ENCODE results near the gene STAT5B.

The STAT5B gene

DNA sequence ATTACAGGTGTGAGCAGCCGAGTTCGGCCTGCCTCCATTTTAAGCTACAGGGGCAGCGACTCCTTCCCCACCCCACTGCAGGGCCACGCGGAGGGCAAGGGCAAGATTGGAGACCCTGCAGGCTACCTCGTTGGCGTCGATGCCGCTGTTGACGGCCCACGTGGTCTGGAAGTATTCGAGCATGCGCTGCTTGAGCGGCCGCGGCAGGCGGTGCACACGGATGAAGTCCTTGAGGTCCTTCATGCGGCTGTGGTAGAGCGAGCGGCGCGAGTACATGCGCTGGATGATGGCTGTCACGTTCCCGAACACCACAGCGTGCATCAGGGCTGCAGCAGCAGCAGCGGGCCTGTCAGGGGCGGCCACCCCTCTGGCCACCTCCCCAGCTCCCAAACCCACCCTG, 106.8 kb downstream of the STAT5B start:
- no peak for DNase-seq

DNA sequence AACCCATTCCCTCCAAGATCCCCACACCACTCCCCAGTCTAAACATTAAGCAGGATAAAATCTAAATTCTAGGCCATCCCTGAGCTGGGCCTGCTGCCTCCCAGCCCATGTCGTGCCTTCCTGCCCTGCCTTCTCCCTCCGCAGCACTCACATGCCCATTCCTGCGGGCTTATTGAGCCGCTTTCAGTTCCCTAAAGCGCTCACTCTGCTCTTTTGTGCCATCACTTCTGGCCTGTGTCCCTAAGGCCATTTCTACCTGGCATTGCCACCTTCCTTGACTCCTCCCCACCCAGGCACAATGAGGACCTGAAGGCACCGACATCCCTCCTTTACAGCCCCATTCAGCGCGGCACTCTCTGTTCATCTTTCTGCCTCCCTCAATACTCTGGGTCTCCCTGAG, 108.4 kb downstream of the STAT5B start:
- no peak for DNase-seq

DNA sequence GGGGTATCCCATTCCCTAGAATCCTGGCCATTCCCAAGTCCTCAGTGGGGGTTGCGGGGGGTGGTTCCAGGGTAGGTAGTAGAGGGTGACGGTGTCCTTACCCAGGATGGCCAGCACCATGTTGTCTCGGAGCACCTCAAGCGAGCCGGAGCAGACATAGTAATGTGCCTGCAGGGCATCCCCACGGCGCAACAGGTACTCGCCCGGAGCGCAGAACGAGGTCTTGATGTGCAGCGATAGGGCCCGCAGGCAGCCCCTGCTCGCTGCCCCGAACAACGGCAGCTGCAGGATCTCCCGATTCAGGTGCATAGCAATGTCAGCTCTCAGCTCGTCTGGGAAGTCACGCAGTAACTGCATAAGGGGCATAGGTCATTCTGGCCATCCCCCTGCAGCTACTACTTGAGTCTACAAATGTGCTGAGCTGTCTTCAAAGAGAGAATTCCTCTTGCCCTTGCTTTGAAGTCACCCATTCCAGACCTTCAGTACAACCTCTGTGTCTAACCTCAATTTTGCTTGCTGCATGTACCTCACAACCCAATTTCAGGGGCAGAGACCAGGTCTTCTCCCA, 109.9 kb downstream of the STAT5B start:
- no peak for DNase-seq

- no peak for DNase-seq
These were observed 110.4 kb downstream of the STAT5B start for GRCh38 chr17:42165751-42166150.

DNA sequence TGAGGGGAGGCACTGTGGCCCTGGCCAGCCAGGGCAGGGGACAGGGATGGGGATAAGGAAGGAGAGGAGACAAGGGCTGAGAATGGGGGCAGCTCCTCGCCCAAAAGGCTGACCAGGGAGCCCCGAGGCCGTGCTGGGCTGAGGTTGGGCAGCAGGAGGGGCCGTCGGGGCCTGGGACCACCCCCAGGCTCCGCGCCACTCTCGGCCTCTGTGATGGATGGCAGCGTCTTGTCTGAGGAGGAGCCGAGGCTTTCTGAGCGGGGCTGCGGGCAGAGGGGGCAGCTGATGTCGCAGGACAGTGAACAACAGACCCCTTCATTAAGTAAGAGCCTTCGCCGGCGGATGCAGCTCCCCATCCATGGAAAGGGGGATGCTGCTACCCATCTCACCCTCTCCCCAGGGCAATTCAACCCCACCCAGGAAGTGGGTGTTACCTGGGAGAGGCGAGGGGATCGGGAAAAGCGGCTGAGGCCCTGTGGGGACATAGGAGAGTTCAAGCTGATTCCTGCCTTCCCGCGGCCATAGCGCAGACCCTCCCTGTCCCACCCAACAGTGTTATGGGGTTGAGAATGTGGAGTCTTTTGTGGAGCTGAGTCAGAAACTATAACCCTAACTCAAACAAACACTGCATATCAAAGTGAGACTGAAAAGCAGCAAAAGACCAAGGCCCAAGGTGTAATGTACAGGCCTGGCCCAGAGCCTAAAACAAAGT, 112.3 kb downstream of the STAT5B start:
- DNase-seq: no peak

DNA sequence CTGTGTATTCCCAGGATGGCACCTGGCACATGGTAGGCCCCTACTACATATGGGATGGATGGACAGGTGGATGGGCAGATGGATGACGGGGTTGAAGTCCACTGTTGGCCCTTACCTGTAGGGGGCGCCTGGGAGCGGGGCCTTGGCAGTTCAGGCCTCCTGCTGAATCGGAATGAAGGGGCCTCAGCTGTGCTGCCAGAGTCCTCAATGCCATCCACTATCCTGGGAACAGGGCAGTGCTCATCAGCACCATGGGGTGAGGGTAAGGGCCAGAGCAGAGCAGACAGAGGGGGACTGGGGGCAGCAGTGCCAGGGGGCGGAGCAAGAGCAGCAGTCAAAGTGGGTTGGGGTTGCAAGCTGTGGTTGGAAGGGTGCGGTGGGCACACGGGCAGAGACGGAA, 113.1 kb downstream of the STAT5B start:
- no peak for DNase-seq

- no peak for DNase-seq
These were observed 115.7 kb downstream of the STAT5B start for GRCh38 chr17:42160531-42160910.

GRCh38 chr17:42159796-42160530, 116.2 kb downstream of the STAT5B start:
- no peak for DNase-seq

DNA sequence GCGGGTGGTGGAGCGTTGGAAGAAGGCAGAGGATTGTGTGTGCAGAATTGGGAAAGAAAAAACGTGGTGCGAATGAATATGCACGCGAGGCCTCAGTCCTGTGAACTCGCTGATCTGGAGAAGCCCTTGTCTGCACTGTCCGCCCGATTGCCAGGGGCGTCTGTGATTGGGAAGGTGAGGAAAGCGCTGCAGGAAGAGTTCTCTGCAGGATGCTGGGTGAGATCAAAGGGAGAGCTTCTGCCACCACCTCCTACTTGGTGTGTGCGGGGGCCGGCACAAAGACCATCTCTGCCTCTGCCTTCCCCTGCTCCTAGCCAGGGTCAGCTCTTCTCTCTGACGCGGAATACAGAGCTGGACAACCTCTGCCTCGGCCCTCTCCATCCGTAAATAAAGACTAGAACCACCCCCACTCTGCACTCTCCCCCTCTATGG, 120.6 kb downstream of the STAT5B start:
- no peak for DNase-seq

GRCh38 chr17:42153919-42154742, 122.1 kb downstream of the STAT5B start:
- no peak for DNase-seq

Data from activated T-cell treated with anti-CD3 and anti-CD28 coated beads for 4 hours (primary cell).